IMR-90 (cell line): ENCODE measurements around the gene LY9. TPM values are rescaled to one million over a fixed set of nuclear protein-coding genes. Genes with fewer than 3 reads are reported as not detected.

Experiments used
- ATAC-seq: fragments of 200-7000 bp; cut with Tn5 transposase; 2 replicates; pipeline ENCODE4 v1.9.1; 2020; ENCODE audit warnings: low read depth, mild to moderate bottlenecking, moderate library complexity
- BruUV-seq: library from RNA; stranded (reverse); fragments of 400-500 nt; replicated peaks from 2 replicates; lab custom pipeline; 2021; lab: Mats Ljungman, UMichigan
- CTCF ChIA-PET: fragments of 300-600 bp; formaldehyde crosslinking; extraction: SDS; loops from one replicate; lab custom pipeline; 2021; ENCODE audit warnings: antibody characterized with exemption; lab: Yijun Ruan, JAX
- POLR2A ChIA-PET: fragments of 300-600 bp; sonication (Branson Sonifier 250); formaldehyde crosslinking; loops from one replicate; lab custom pipeline; 2022; ENCODE audit warnings: antibody characterized with exemption; ENCODE audit not compliant: unreplicated experiment; lab: Charles Lee
- DNase-seq: peaks from one replicate; pipeline ENCODE4 v3.0.0; 2013
- H2AFZ ChIP-seq: replicated peaks from 2 replicates; pipeline ENCODE3; 2013; ENCODE audit warnings: low read length, mild to moderate bottlenecking; ENCODE audit not compliant: poor library complexity
- H2AK5ac ChIP-seq: 2 replicates; pipeline ENCODE4 v1.6.1; 2013; ENCODE audit warnings: low read depth, low read length, inconsistent platforms
- H2AK9ac ChIP-seq: replicated peaks from 2 replicates; pipeline ENCODE3; 2013; ENCODE audit warnings: mild to moderate bottlenecking, low read depth, low read length, moderate library complexity; ENCODE audit not compliant: poor library complexity
- H2BK120ac ChIP-seq: 2 replicates; pipeline ENCODE4 v1.6.1; 2013; ENCODE audit warnings: low read depth, low read length, inconsistent platforms
- H2BK15ac ChIP-seq: 3 replicates; pipeline ENCODE4 v1.6.1; 2013; ENCODE audit warnings: low read depth, low read length, inconsistent platforms
- H2BK20ac ChIP-seq: 2 replicates; pipeline ENCODE4 v1.6.1; 2013; ENCODE audit warnings: low read depth, mild to moderate bottlenecking, inconsistent platforms, low read length, moderate library complexity
- H2BK5ac ChIP-seq: 2 replicates; pipeline ENCODE4 v1.6.1; 2013; ENCODE audit warnings: mild to moderate bottlenecking, low read depth, low read length, inconsistent platforms; ENCODE audit not compliant: poor library complexity, severe bottlenecking
- H3K14ac ChIP-seq: replicated peaks from 2 replicates; pipeline ENCODE4 v1.6.1; 2013; ENCODE audit warnings: low read depth, low read length, inconsistent platforms
- H3K18ac ChIP-seq: 2 replicates; pipeline ENCODE4 v1.6.1; 2013; ENCODE audit warnings: low read depth, low read length, control low read depth
- H3K23ac ChIP-seq: 2 replicates; pipeline ENCODE4 v1.6.1; 2013; ENCODE audit warnings: low read depth, low read length, inconsistent platforms
- H3K27ac ChIP-seq: 2 replicates; pipeline ENCODE4 v1.5.1; 2013; ENCODE audit warnings: mild to moderate bottlenecking, control low read depth, low read length; ENCODE audit not compliant: insufficient read depth
- H3K27me3 ChIP-seq: 2 replicates; pipeline ENCODE4 v1.6.1; 2013; ENCODE audit warnings: low read length; ENCODE audit not compliant: control insufficient read depth, insufficient read depth
- H3K36me3 ChIP-seq: 2 replicates; pipeline ENCODE4 v1.6.1; 2013; ENCODE audit warnings: low read length, mixed read lengths; ENCODE audit not compliant: control insufficient read depth, insufficient read depth
- H3K4ac ChIP-seq: 2 replicates; pipeline ENCODE4 v1.6.1; 2013; ENCODE audit warnings: low read depth, low read length, inconsistent platforms
- H3K4me1 ChIP-seq: 2 replicates; pipeline ENCODE4 v1.6.1; 2013; ENCODE audit warnings: low read length, mixed read lengths; ENCODE audit not compliant: control insufficient read depth, insufficient read depth
- H3K4me2 ChIP-seq: 2 replicates; pipeline ENCODE4 v1.6.1; 2013; ENCODE audit warnings: low read depth, mild to moderate bottlenecking, control low read depth, low read length, moderate library complexity
- H3K4me3 ChIP-seq: 2 replicates; pipeline ENCODE4 v1.5.1; 2013; ENCODE audit warnings: low read depth, mild to moderate bottlenecking, control low read depth, low read length, moderate library complexity; ENCODE audit not compliant: insufficient read depth
- H3K56ac ChIP-seq: 2 replicates; pipeline ENCODE4 v1.6.1; 2013; ENCODE audit warnings: low read length, inconsistent platforms; ENCODE audit not compliant: insufficient read depth; ENCODE audit errors: extremely low read depth
- H3K79me1 ChIP-seq, 2 experiments: 2 replicates each; pipeline ENCODE4 v1.6.1; 2013; ENCODE audit warnings: low read length in 2 of 2, inconsistent platforms in 1 of 2, low read depth in 1 of 2
- H3K9ac ChIP-seq: 2 replicates; pipeline ENCODE4 v1.6.1; 2013; ENCODE audit warnings: low read depth, low read length, control low read depth
- H3K9me1 ChIP-seq: 2 replicates; pipeline ENCODE4 v1.6.1; 2013; ENCODE audit warnings: low read length, inconsistent platforms; ENCODE audit not compliant: insufficient read depth
- H3K9me3 ChIP-seq: 2 replicates; pipeline ENCODE4 v1.6.1; 2013; ENCODE audit warnings: low read length; ENCODE audit not compliant: control insufficient read depth, insufficient read depth
- H4K20me1 ChIP-seq: 2 replicates; pipeline ENCODE4 v1.6.1; 2013; ENCODE audit warnings: low read length, inconsistent platforms; ENCODE audit not compliant: insufficient read depth
- H4K5ac ChIP-seq: 2 replicates; pipeline ENCODE4 v1.6.1; 2013; ENCODE audit warnings: mild to moderate bottlenecking, low read depth, low read length, control low read depth
- H4K8ac ChIP-seq, 2 experiments: 2 replicates each; pipeline ENCODE4 v1.6.1; 2013; ENCODE audit warnings: low read depth in 2 of 2, low read length in 2 of 2, control low read depth in 1 of 2, inconsistent platforms in 1 of 2
- H4K91ac ChIP-seq: 2 replicates; pipeline ENCODE4 v1.6.1; 2013; ENCODE audit warnings: low read depth, low read length, inconsistent platforms; ENCODE audit not compliant: insufficient read depth
- BHLHE40 ChIP-seq: fragments of 150-350 bp; IDR thresholded peaks from 2 replicates; pipeline ENCODE4 v1.6.1; 2016; ENCODE audit warnings: mild to moderate bottlenecking, low read depth, low read length
- CHD1 ChIP-seq: IDR thresholded peaks from 2 replicates; pipeline ENCODE4 v1.6.1; 2012; ENCODE audit warnings: low read depth, low read length, improper control_type of control experiment
- FOS ChIP-seq: fragments of 150-350 bp; IDR thresholded peaks from 2 replicates; pipeline ENCODE4 v1.6.1; 2016; ENCODE audit warnings: low read depth, low read length
- MAZ ChIP-seq: IDR thresholded peaks from 2 replicates; pipeline ENCODE4 v1.6.1; 2012; ENCODE audit warnings: low read depth, mild to moderate bottlenecking, low read length, improper control_type of control experiment, moderate library complexity, borderline replicate concordance
- MXI1 ChIP-seq: IDR thresholded peaks from 2 replicates; pipeline ENCODE4 v1.6.1; 2012; ENCODE audit warnings: low read depth, mild to moderate bottlenecking, low read length, moderate library complexity, borderline replicate concordance
- POLR2A ChIP-seq: IDR thresholded peaks from 2 replicates; pipeline ENCODE4 v1.6.1; 2012; ENCODE audit warnings: mild to moderate bottlenecking, low read depth, low read length
- RAD21 ChIP-seq: IDR thresholded peaks from 2 replicates; pipeline ENCODE4 v1.6.1; 2012; ENCODE audit warnings: low read length, improper control_type of control experiment
- RFX5 ChIP-seq: IDR thresholded peaks from 2 replicates; pipeline ENCODE4 v1.8.0; 2012; ENCODE audit warnings: low read depth, mild to moderate bottlenecking, low read length, moderate library complexity
- SMC3 ChIP-seq: fragments of 150-350 bp; IDR thresholded peaks from 2 replicates; pipeline ENCODE4 v1.6.1; 2016; ENCODE audit warnings: low read depth, mild to moderate bottlenecking, antibody characterized with exemption, low read length, moderate library complexity
- WGBS, 2 experiments: methylation state at CpG; one replicate each; pipeline versions ENCODE4 v1.1.5 to v1.1.7; 2013; ENCODE audit warnings: missing lambda C conversion rate in 2 of 2; ENCODE audit not compliant: insufficient read length in 1 of 2; ENCODE audit errors: extremely low coverage in 2 of 2; 5-methylcytosine and 5-hydroxymethylcytosine counted together
- dilution Hi-C: fragments of 300-500 bp; cut with HindIII; formaldehyde crosslinking; loops from one replicate; pipeline ENCODE4 v1.14.3; 2018; ENCODE audit warnings: low sequenced_read_pairs; ENCODE audit not compliant: unreplicated experiment
- in situ Hi-C: fragments of 300-500 bp; cut with MboI; formaldehyde crosslinking; loops from 3 replicates; pipeline ENCODE4 v1.14.3; 2019; ENCODE audit warnings: low sequenced_read_pairs, inconsistent platforms, mixed read lengths
- intact Hi-C: fragments of 100-400 bp; cut with micrococcal nuclease; formaldehyde crosslinking; loops from 2 replicates; pipeline ENCODE4 v1.10.0; 2022
- polyA plus RNA-seq, 3 experiments: library from polyadenylated mRNA; depleted of rRNA; stranded (reverse); fragments of >200 nt; gene quantifications; 2 replicates each; pipeline ENCODE4 v1.2.3, GENCODE V29; 2012; ENCODE audit warnings: low replicate concordance in 1 of 3
- total RNA-seq: library from RNA; depleted of rRNA; stranded (reverse); fragments of >200 nt; gene quantifications from 2 replicates; pipeline ENCODE4 v1.2.3, GENCODE V29; 2012
- TF ChIP-seq, protein P1 (sequence below): fragments of 150-350 bp; IDR thresholded peaks from 2 replicates; pipeline ENCODE4 v1.6.1; 2016; ENCODE audit warnings: low read depth, mild to moderate bottlenecking, low read length, moderate library complexity, borderline replicate concordance
- TF ChIP-seq, protein P2 (sequence below): conservative IDR thresholded peaks from 2 replicates; pipeline ENCODE4 v1.5.1; 2012; ENCODE audit warnings: mild to moderate bottlenecking, low read depth, low read length, improper control_type of control experiment
- TF ChIP-seq, protein P3 (sequence below): fragments of 150-350 bp; IDR thresholded peaks from 2 replicates; pipeline ENCODE4 v1.6.1; 2017; ENCODE audit warnings: mild to moderate bottlenecking, antibody characterized with exemption, low read length, low read depth

LY9 gene
- total and polyA plus RNA-seq, 2 of the 4 experiments (the other 2 are of a cell fraction): not detected

DNA sequence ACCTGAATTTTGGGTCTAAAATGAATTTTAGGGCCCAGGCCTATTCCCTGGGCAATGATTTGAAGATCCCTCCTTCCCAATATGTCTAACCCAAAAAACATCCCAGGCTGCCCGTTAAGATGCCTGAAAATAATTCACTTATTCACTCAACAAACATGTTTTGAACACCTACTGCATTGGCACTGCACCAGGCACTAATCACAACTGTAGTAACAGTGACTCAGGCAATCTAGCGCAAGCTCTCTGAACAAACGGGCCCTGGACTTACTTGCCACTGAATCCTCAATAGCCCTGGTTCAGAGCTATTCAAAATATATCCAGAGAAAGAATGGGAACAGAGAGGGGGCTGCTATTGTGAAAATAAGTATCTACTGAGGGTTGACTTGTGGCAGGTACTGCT is 62.5 kb downstream of the LY9 start:
- POLR2A ChIA-PET: no interaction called here
- dilution Hi-C loops: no loop called here
- Histone ChIP-seq H2AFZ (no peak overlapping the region), H2BK15ac (no peak overlapping the region), H2BK5ac (no peak overlapping the region), H4K5ac (no peak overlapping the region), H4K20me1 (no peaks in the 10 kb centered on the region), H3K36me3 (no peaks in the 10 kb centered on the region), H3K14ac (no peak overlapping the region), H4K91ac (no peak overlapping the region), H3K23ac (no peak overlapping the region), H3K18ac (no peak overlapping the region), H3K9me1 (no peaks in the 10 kb centered on the region), H3K79me1 (no peaks in the 10 kb centered on the region), H3K27ac (no peak overlapping the region), H2AK5ac (no peak overlapping the region), H3K4ac (no peak overlapping the region), H3K4me1 (no peaks in the 10 kb centered on the region), H3K9me3 (no peaks in the 10 kb centered on the region), H3K56ac (no peak overlapping the region), H2BK20ac (no peak overlapping the region), H3K4me2 (no peak overlapping the region), H3K9ac (no peak overlapping the region), H3K4me3 (no peak overlapping the region), H2AK9ac (no peak overlapping the region), H3K27me3 (no peaks in the 10 kb centered on the region), H2BK120ac (no peak overlapping the region), H4K8ac (no peak overlapping the region)
- TF ChIP-seq CHD1: no peak
- no peak for TF ChIP-seq SMC3
- TF ChIP-seq POLR2A: no peak
- TF ChIP-seq MXI1: no peak
- TF ChIP-seq, protein P1, sequence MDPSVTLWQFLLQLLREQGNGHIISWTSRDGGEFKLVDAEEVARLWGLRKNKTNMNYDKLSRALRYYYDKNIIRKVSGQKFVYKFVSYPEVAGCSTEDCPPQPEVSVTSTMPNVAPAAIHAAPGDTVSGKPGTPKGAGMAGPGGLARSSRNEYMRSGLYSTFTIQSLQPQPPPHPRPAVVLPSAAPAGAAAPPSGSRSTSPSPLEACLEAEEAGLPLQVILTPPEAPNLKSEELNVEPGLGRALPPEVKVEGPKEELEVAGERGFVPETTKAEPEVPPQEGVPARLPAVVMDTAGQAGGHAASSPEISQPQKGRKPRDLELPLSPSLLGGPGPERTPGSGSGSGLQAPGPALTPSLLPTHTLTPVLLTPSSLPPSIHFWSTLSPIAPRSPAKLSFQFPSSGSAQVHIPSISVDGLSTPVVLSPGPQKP: no peak
- no peak for TF ChIP-seq MAZ
- TF ChIP-seq FOS: no peak
- TF ChIP-seq BHLHE40: no peak
- TF ChIP-seq RAD21: no peak
- TF ChIP-seq, protein P2, sequence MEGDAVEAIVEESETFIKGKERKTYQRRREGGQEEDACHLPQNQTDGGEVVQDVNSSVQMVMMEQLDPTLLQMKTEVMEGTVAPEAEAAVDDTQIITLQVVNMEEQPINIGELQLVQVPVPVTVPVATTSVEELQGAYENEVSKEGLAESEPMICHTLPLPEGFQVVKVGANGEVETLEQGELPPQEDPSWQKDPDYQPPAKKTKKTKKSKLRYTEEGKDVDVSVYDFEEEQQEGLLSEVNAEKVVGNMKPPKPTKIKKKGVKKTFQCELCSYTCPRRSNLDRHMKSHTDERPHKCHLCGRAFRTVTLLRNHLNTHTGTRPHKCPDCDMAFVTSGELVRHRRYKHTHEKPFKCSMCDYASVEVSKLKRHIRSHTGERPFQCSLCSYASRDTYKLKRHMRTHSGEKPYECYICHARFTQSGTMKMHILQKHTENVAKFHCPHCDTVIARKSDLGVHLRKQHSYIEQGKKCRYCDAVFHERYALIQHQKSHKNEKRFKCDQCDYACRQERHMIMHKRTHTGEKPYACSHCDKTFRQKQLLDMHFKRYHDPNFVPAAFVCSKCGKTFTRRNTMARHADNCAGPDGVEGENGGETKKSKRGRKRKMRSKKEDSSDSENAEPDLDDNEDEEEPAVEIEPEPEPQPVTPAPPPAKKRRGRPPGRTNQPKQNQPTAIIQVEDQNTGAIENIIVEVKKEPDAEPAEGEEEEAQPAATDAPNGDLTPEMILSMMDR: no peak
- TF ChIP-seq RFX5: no peak
- TF ChIP-seq, protein P3, sequence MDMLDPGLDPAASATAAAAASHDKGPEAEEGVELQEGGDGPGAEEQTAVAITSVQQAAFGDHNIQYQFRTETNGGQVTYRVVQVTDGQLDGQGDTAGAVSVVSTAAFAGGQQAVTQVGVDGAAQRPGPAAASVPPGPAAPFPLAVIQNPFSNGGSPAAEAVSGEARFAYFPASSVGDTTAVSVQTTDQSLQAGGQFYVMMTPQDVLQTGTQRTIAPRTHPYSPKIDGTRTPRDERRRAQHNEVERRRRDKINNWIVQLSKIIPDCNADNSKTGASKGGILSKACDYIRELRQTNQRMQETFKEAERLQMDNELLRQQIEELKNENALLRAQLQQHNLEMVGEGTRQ: no peak
- DNase-seq (no peak), ATAC-seq (no peak)
- in situ Hi-C loops: no loop called here
- CTCF ChIA-PET: interaction anchor here (0.7 to 1.1 kb wide), 2 partner anchors 8 to 54 kb away, joined by 3 to 10 read pairs; no protein-coding TSS in a partner anchor
- WGBS, 2 experiments: no CpG with 5 or more reads among the region's 3 CpGs
- intact Hi-C loops: no loop called here
- BruUV-seq: no TSS peak
